Measurements from ENCODE around the gene PRR14.

DNA sequence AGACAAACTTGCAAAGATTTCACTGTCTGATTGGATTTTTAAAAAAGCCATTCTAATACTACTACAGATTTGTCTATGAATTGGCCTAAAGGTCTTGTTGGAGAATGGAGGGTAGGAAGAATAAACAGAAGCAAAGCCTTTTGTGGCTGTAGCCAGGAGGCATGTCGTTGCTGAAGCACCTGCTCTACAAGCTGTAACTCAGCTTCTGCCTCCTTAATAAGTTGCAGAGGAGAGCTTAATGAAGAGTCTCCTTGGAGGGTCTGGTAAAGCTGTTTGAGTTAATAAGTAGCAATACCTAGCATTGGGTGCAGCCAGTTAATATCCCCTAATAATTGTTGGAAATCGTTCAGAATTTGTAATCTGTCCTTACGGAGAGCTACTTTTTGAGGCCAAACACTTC, 30.6 kb upstream of the PRR14 start:
- TF ChIP-seq EZH2 (IDR thresholded peaks at IDR 0.05; ENCODE audit: borderline replicate concordance) (no peak), EZH2phosphoT487 (IDR thresholded peaks at IDR 0.05; ENCODE audit: low read depth, severe bottlenecking, unreplicated experiment) (no peak)
- TF ChIP-seq, protein P1, sequence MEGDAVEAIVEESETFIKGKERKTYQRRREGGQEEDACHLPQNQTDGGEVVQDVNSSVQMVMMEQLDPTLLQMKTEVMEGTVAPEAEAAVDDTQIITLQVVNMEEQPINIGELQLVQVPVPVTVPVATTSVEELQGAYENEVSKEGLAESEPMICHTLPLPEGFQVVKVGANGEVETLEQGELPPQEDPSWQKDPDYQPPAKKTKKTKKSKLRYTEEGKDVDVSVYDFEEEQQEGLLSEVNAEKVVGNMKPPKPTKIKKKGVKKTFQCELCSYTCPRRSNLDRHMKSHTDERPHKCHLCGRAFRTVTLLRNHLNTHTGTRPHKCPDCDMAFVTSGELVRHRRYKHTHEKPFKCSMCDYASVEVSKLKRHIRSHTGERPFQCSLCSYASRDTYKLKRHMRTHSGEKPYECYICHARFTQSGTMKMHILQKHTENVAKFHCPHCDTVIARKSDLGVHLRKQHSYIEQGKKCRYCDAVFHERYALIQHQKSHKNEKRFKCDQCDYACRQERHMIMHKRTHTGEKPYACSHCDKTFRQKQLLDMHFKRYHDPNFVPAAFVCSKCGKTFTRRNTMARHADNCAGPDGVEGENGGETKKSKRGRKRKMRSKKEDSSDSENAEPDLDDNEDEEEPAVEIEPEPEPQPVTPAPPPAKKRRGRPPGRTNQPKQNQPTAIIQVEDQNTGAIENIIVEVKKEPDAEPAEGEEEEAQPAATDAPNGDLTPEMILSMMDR (IDR thresholded peaks at IDR 0.05; ENCODE audit: poor library complexity): no peak
